A549 (cell line): ENCODE results near the gene KRT7.

Experiments used
- CEBPB ChIP-seq, 2 experiments: fragments of >200 bp in 1 of 2; sonication (Bioruptor Twin) in 1 of 2; formaldehyde crosslinking in 1 of 2; IDR thresholded peaks; 2 replicates each; pipeline ENCODE4 v1.6.1; 2012 to 2016
- CTCF ChIP-seq: fragments of >200 bp; sonication (Bioruptor Twin); formaldehyde crosslinking; IDR thresholded peaks from 3 replicates; pipeline ENCODE4 v1.5.1; 2016
- KDM1A ChIP-seq: fragments of 200-600 bp; sonication (generic); IDR thresholded peaks from 2 replicates; pipeline ENCODE4 v1.6.1; 2016; ENCODE audit warnings: low read depth, mild to moderate bottlenecking
- PBX3 ChIP-seq: IDR thresholded peaks from 2 replicates; pipeline ENCODE4 v1.6.1; 2012
- POLR2A ChIP-seq: IDR thresholded peaks from 2 replicates; pipeline ENCODE4 v1.6.1; 2012; ENCODE audit warnings: mild to moderate bottlenecking, low read length
- RAD21 ChIP-seq, 2 experiments: fragments of >200 bp in 1 of 2; sonication (Bioruptor Twin) in 1 of 2; formaldehyde crosslinking in 1 of 2; IDR thresholded peaks in 1 of 2; conservative IDR thresholded peaks in 1 of 2; 2 replicates in 1 of 2; 3 replicates in 1 of 2; pipeline ENCODE4 v1.6.1; 2012 to 2018; ENCODE audit warnings: inconsistent platforms in 1 of 2
- REST ChIP-seq: fragments of 200-600 bp; sonication (generic); IDR thresholded peaks from 2 replicates; pipeline ENCODE4 v1.6.1; 2016; ENCODE audit warnings: antibody characterized with exemption, mild to moderate bottlenecking, moderate library complexity
- SMC3 ChIP-seq: fragments of >200 bp; sonication (Bioruptor Twin); formaldehyde crosslinking; IDR thresholded peaks from 3 replicates; pipeline ENCODE4 v1.6.1; 2018; ENCODE audit warnings: inconsistent platforms

- TF ChIP-seq CTCF (no peak), PBX3 (no peak), SMC3 (no peak), KDM1A (no peak), REST (no peak), CEBPB (IDR thresholded peaks at IDR 0.05) (no peak), POLR2A (no peak), RAD21 (conservative IDR thresholded peaks at IDR 0.05 in 1 of 2, IDR thresholded peaks at IDR 0.05 in 1 of 2) (no peak)
These were observed 27.5 kb downstream of the KRT7 start for GRCh38 chr12:52260361-52261207.
